ENCODE results near the gene GNLY. TPM values are rescaled to one million over a fixed set of nuclear protein-coding genes. Genes with fewer than 3 reads are reported as not detected.

Gene GNLY
- total RNA-seq, 1 experiment from 2014 or later = not detected

GRCh38 chr2:85718009-85718391 is 23.8 kb downstream of the GNLY start:
- no peak overlapping the region for H2AFZ ChIP-seq (ENCODE audit: low read length)
- no peaks in the 10 kb centered on the region for H3F3A ChIP-seq (ENCODE audit: low read length, unreplicated experiment)
- ChIA-PET CTCF (no interaction called here), POLR2A (ENCODE audit: unreplicated experiment) (no interaction called here)
- BruUV-seq (replicated peaks) = no TSS peak
- H3K9me3 ChIP-seq (ENCODE audit: low read length) = no peaks in the 10 kb centered on the region
- H3K9me2 ChIP-seq (replicated peaks; ENCODE audit: low read length) = no peaks in the 10 kb centered on the region
- H4K20me1 ChIP-seq (ENCODE audit: low read length) = no peaks in the 10 kb centered on the region
- no peak overlapping the region for H3K4me3 ChIP-seq (ENCODE audit: low read length)
- H3K79me2 ChIP-seq (ENCODE audit: low read length) = no peaks in the 10 kb centered on the region
- TF ChIP-seq EZH2phosphoT487 (IDR thresholded peaks at IDR 0.05; ENCODE audit: borderline replicate concordance, low read length) = no peak
- TF ChIP-seq CTCF (conservative IDR thresholded peaks at IDR 0.05; ENCODE audit: low read depth, low read length) = peak; percentile 60
- no peak for TF ChIP-seq EZH2 (IDR thresholded peaks at IDR 0.05; ENCODE audit: low read length, unreplicated experiment)
- intact Hi-C loops (cut with micrococcal nuclease) = loop anchor here (1.0 kb wide), 1 partner anchor 81 kb away; no protein-coding TSS in a partner anchor
- peak; percentile 59 for ATAC-seq
- peak; percentile 43 for DNase-seq
- no peaks in the 10 kb centered on the region for H3K36me3 ChIP-seq (ENCODE audit: low read depth, low read length)
- no peak overlapping the region for H3K4me2 ChIP-seq (ENCODE audit: low read length)
- H3K4me1 ChIP-seq (ENCODE audit: insufficient read depth, low read length) = peaks cover 7% of the 10 kb centered on the region; the same call in 1 of the 2 replicates
- no peaks in the 10 kb centered on the region for H3K27me3 ChIP-seq (ENCODE audit: low read length)
- no peak overlapping the region for H3K9ac ChIP-seq (ENCODE audit: low read length)
- H3K27ac ChIP-seq (ENCODE audit: low read length) = no peak overlapping the region

GRCh38 chr2:85718885-85719492 is 24.8 kb downstream of the GNLY start:
- no peaks in the 10 kb centered on the region for H3F3A ChIP-seq (ENCODE audit: low read length, unreplicated experiment)
- no peaks in the 10 kb centered on the region for H3K4me1 ChIP-seq (ENCODE audit: insufficient read depth, low read length)
- H3K9me2 ChIP-seq (replicated peaks; ENCODE audit: low read length) = no peaks in the 10 kb centered on the region
- BruUV-seq (replicated peaks) = no TSS peak
- intact Hi-C loops (cut with micrococcal nuclease) = loop anchor here (1.0 kb wide), 1 partner anchor 82 kb away; no protein-coding TSS in a partner anchor
- no peaks in the 10 kb centered on the region for H4K20me1 ChIP-seq (ENCODE audit: low read length)
- no peaks in the 10 kb centered on the region for H3K27me3 ChIP-seq (ENCODE audit: low read length)
- no peak overlapping the region for H3K27ac ChIP-seq (ENCODE audit: low read length)
- H3K4me2 ChIP-seq (ENCODE audit: low read length) = no peak overlapping the region
- POLR2A ChIA-PET (ENCODE audit: unreplicated experiment) = no interaction called here
- no peaks in the 10 kb centered on the region for H3K9me3 ChIP-seq (ENCODE audit: low read length)
- no peak overlapping the region for H3K4me3 ChIP-seq (ENCODE audit: low read length)
- H3K9ac ChIP-seq (ENCODE audit: low read length) = no peak overlapping the region
- ATAC-seq (no peak), DNase-seq (no peak)
- H3K36me3 ChIP-seq (ENCODE audit: low read depth, low read length) = no peaks in the 10 kb centered on the region
- H3K79me2 ChIP-seq (ENCODE audit: low read length) = no peaks in the 10 kb centered on the region
- CTCF ChIA-PET = interaction anchor here (0.7 kb wide), 1 partner anchor 53 kb away, joined by 6 read pairs; no protein-coding TSS in a partner anchor
- no peak for TF ChIP-seq CTCF (conservative IDR thresholded peaks at IDR 0.05; ENCODE audit: low read depth, low read length)
- TF ChIP-seq EZH2 (IDR thresholded peaks at IDR 0.05; ENCODE audit: low read length, unreplicated experiment) = no peak
- no peak for TF ChIP-seq EZH2phosphoT487 (IDR thresholded peaks at IDR 0.05; ENCODE audit: borderline replicate concordance, low read length)
- H2AFZ ChIP-seq (ENCODE audit: low read length) = no peak overlapping the region

- Histone ChIP-seq H4K20me1 (ENCODE audit: low read length) (no peaks in the 10 kb centered on the region), H3K4me3 (ENCODE audit: low read length) (no peak overlapping the region), H3K27me3 (ENCODE audit: low read length) (no peaks in the 10 kb centered on the region), H3F3A (ENCODE audit: low read length, unreplicated experiment) (no peaks in the 10 kb centered on the region), H3K4me2 (ENCODE audit: low read length) (no peak overlapping the region), H3K4me1 (ENCODE audit: insufficient read depth, low read length) (no peaks in the 10 kb centered on the region), H3K27ac (ENCODE audit: low read length) (no peak overlapping the region), H3K79me2 (ENCODE audit: low read length) (no peaks in the 10 kb centered on the region), H3K9ac (ENCODE audit: low read length) (no peak overlapping the region), H3K9me2 (replicated peaks; ENCODE audit: low read length) (no peaks in the 10 kb centered on the region), H3K36me3 (ENCODE audit: low read depth, low read length) (no peaks in the 10 kb centered on the region), H2AFZ (ENCODE audit: low read length) (no peak overlapping the region), H3K9me3 (ENCODE audit: low read length) (no peaks in the 10 kb centered on the region)
- ATAC-seq = no peak
- no peak for DNase-seq
- ChIA-PET POLR2A (ENCODE audit: unreplicated experiment) (no interaction called here), CTCF (no interaction called here)
- intact Hi-C loops (cut with micrococcal nuclease) = no loop called here
- no peak for TF ChIP-seq EZH2phosphoT487 (IDR thresholded peaks at IDR 0.05; ENCODE audit: borderline replicate concordance, low read length)
- no peak for TF ChIP-seq EZH2 (IDR thresholded peaks at IDR 0.05; ENCODE audit: low read length, unreplicated experiment)
- TF ChIP-seq CTCF (conservative IDR thresholded peaks at IDR 0.05; ENCODE audit: low read depth, low read length) = no peak
- no TSS peak for BruUV-seq (replicated peaks)
These were observed 25.6 kb downstream of the GNLY start for GRCh38 chr2:85719609-85720240.

Measured in PC-3 (cell line).